T47D (cell line): ENCODE results near the gene ISYNA1.

Experiments used
- DNase-seq, 2 experiments: peaks; one replicate each; pipeline versions ENCODE4 v3.0.0 to v3.0.0-alpha.2; 2011 to 2012; ENCODE audit warnings: low read depth in 1 of 2, low spot score in 1 of 2
- JUND ChIP-seq: IDR thresholded peaks from 2 replicates; pipeline ENCODE4 v1.6.1; 2012; ENCODE audit warnings: low read depth
- in situ Hi-C: cut with HindIII; loops from 2 replicates; pipeline ENCODE4 v1.10.0; 2016; ENCODE audit warnings: low sequenced_read_pairs, low pct_unique_long_range_greater_than_20kb

Gene ISYNA1

GRCh38 chr19:18424122-18424889, 13.6 kb downstream of the ISYNA1 start:
- in situ Hi-C loops = no loop called here
- DNase-seq = no peak
- no peak for TF ChIP-seq JUND

GRCh38 chr19:18423258-18424020, 14.5 kb downstream of the ISYNA1 start:
- in situ Hi-C loops = no loop called here
- DNase-seq = no peak
- no peak for TF ChIP-seq JUND

GRCh38 chr19:18422530-18423191, 15.3 kb downstream of the ISYNA1 start:
- TF ChIP-seq JUND = no peak
- in situ Hi-C loops = no loop called here
- no peak for DNase-seq

- TF ChIP-seq JUND = no peak
- in situ Hi-C loops = no loop called here
- no peak for DNase-seq
These were observed 16.5 kb downstream of the ISYNA1 start for GRCh38 chr19:18421371-18421959.

GRCh38 chr19:18420930-18421329, 17.0 kb downstream of the ISYNA1 start:
- in situ Hi-C loops = no loop called here
- no peak for TF ChIP-seq JUND
- DNase-seq = no peak

- no peak for DNase-seq
- in situ Hi-C loops = no loop called here
- TF ChIP-seq JUND = no peak
These were observed 18.1 kb downstream of the ISYNA1 start for GRCh38 chr19:18419699-18420460.

- peak; percentile 79 to 87 for DNase-seq
- in situ Hi-C loops = no loop called here
- TF ChIP-seq JUND = no peak
These were observed 18.7 kb downstream of the ISYNA1 start, which contains the start of gene SSBP4 for GRCh38 chr19:18419195-18419698. Gene SSBP4, plus strand, starts transcription at chr19:18419398. Its CDS starts 251 bp downstream, at chr19:18419649.

- DNase-seq = no peak
- TF ChIP-seq JUND = no peak
- in situ Hi-C loops = no loop called here
These were observed 19.3 kb downstream of the ISYNA1 start for GRCh38 chr19:18418483-18419194.

GRCh38 chr19:18418029-18418482, 19.9 kb downstream of the ISYNA1 start:
- in situ Hi-C loops = no loop called here
- no peak for TF ChIP-seq JUND
- DNase-seq = no peak

GRCh38 chr19:18417250-18418028, 20.5 kb downstream of the ISYNA1 start:
- in situ Hi-C loops = no loop called here
- peak; percentile 48 to 75 for DNase-seq

More at GRCh38 chr19:18417250-18418028, 20.5 kb downstream of the ISYNA1 start:
- no peak for TF ChIP-seq JUND
